NCI-H82 treated with DMSO at 0.1 percent for 48 hours (cell line): ENCODE results near the gene SLC43A3.
"Not testable (repeated sequence)": the region's sequence is repeated elsewhere in the genome, so short reads cannot be mapped to it uniquely, and the experiment has no call there.

Experiments
- DNase-seq: peaks from one replicate; lab custom pipeline; 2025; ENCODE audit not compliant: unreplicated experiment; lab: John Stamatoyannopoulos, UW

Gene SLC43A3

GRCh38 chr11:57387289-57388030, 39.5 kb downstream of the SLC43A3 start:
- DNase-seq: no peak

GRCh38 chr11:57386178-57386940, 40.6 kb downstream of the SLC43A3 start:
- peak; percentile 55 for DNase-seq

GRCh38 chr11:57380975-57381374, 45.9 kb downstream of the SLC43A3 start, which contains the start of gene PRG3:
PRG3 (minus strand) TSS chr11:57381150; CDS start chr11:57380708, 442 bp downstream.
- no peak for DNase-seq

GRCh38 chr11:57379732-57380131, 47.2 kb downstream of the SLC43A3 start:
- no peak for DNase-seq

- no peak for DNase-seq
Measured at GRCh38 chr11:57378186-57378585, 48.7 kb downstream of the SLC43A3 start.

GRCh38 chr11:57377107-57377506, 49.8 kb downstream of the SLC43A3 start:
- peak; percentile 26 for DNase-seq

- DNase-seq: no peak
Measured at GRCh38 chr11:57376095-57377090, 50.5 kb downstream of the SLC43A3 start.

GRCh38 chr11:57375490-57375889, 51.4 kb downstream of the SLC43A3 start:
- no peak for DNase-seq

- DNase-seq: no peak
Measured at GRCh38 chr11:57374966-57375365, 52.0 kb downstream of the SLC43A3 start.

GRCh38 chr11:57373146-57373545, 53.8 kb downstream of the SLC43A3 start:
- no peak for DNase-seq

- no peak for DNase-seq
Measured at GRCh38 chr11:57370941-57371340, 56.0 kb downstream of the SLC43A3 start.

- DNase-seq: peak; percentile 76
Measured at GRCh38 chr11:57370251-57370650, 56.7 kb downstream of the SLC43A3 start.

- peak; percentile 89 for DNase-seq
Measured at GRCh38 chr11:57368845-57369232, 58.1 kb downstream of the SLC43A3 start.

GRCh38 chr11:57368106-57368844, 58.6 kb downstream of the SLC43A3 start:
- no peak for DNase-seq

- DNase-seq: no peak
Measured at GRCh38 chr11:57364851-57365660, 61.9 kb downstream of the SLC43A3 start.

GRCh38 chr11:57363131-57364080, 63.5 kb downstream of the SLC43A3 start:
- DNase-seq: no peak

- no peak for DNase-seq
Measured at GRCh38 chr11:57361926-57362325, 65.0 kb downstream of the SLC43A3 start.

GRCh38 chr11:57361420-57361819, 65.5 kb downstream of the SLC43A3 start:
- not testable (repeated sequence) for DNase-seq
